Rectal smooth muscle tissue (tissue), 1 donor: Measurements from ENCODE around the gene SMPD4.
"Not testable (repeated sequence)": the region's sequence is repeated elsewhere in the genome, so short reads cannot be mapped to it uniquely, and the experiment has no call there.

ENCODE experiments used
- H3K27ac ChIP-seq: one replicate; pipeline ENCODE4 v1.7.0; 2013; ENCODE audit warnings: low read depth, low read length, inconsistent platforms
- H3K27me3 ChIP-seq: one replicate; pipeline ENCODE4 v1.7.0; 2013; ENCODE audit warnings: low read length; ENCODE audit not compliant: control insufficient read depth, insufficient read depth
- H3K36me3 ChIP-seq: one replicate; pipeline ENCODE4 v1.7.0; 2013; ENCODE audit warnings: low read length; ENCODE audit not compliant: control insufficient read depth, insufficient read depth
- H3K4me1 ChIP-seq: one replicate; pipeline ENCODE4 v1.7.0; 2013; ENCODE audit warnings: low read length; ENCODE audit not compliant: control insufficient read depth, insufficient read depth
- H3K4me3 ChIP-seq: one replicate; pipeline ENCODE4 v1.7.0; 2013; ENCODE audit warnings: low read length
- H3K9ac ChIP-seq: one replicate; pipeline ENCODE4 v1.7.0; 2013; ENCODE audit warnings: low read length

The SMPD4 gene

DNA sequence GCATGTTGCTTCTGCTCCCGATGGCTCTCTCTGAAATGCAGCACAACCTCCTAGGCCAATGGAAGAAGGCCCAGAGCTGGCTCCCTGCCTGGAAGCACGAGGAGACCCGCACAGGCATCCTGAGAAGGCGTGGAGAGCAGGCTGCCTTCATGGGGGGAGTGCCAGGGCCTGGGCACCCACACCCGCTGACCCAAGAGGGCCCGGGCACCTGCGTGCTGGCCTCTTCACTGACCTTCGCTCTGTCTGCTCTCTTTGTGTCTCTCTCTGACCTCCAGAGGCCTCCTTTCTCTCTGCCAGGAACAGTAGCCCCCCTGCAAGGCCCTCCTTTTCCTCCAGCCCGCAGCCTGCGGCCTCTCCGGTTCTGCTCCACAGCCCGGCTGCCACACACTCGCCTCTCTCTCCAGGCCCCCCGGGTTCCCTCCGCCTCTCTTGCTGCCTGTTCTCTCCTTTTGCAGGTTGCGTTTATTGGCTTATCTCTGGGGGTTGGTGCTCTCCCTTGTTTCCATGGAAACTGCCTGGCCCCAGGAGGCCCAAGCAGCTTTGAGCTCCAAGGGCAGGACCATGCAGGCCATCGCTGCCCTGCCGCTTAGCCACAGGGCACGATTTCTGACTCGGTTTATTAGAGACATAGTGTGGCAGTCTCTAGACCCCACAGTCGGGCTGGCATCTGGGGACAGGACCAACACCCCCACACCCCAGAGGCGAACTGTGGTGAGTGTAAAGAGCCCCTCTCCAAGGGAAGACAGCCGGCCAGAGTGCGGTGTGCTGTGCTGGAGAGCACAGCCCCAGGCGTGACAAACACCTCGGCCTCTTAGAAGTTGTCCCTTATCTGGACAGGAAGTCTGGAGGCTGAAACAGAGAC, 2.3 kb upstream of the SMPD4 start:
- Histone ChIP-seq H3K27ac (peak overlapping the region; percentile 40), H3K4me1 (peaks cover 4% of the 10 kb centered on the region), H3K27me3 (no peaks in the 10 kb centered on the region), H3K4me3 (peak overlapping the region; percentile 71), H3K9ac (no peak overlapping the region), H3K36me3 (no peaks in the 10 kb centered on the region)

DNA sequence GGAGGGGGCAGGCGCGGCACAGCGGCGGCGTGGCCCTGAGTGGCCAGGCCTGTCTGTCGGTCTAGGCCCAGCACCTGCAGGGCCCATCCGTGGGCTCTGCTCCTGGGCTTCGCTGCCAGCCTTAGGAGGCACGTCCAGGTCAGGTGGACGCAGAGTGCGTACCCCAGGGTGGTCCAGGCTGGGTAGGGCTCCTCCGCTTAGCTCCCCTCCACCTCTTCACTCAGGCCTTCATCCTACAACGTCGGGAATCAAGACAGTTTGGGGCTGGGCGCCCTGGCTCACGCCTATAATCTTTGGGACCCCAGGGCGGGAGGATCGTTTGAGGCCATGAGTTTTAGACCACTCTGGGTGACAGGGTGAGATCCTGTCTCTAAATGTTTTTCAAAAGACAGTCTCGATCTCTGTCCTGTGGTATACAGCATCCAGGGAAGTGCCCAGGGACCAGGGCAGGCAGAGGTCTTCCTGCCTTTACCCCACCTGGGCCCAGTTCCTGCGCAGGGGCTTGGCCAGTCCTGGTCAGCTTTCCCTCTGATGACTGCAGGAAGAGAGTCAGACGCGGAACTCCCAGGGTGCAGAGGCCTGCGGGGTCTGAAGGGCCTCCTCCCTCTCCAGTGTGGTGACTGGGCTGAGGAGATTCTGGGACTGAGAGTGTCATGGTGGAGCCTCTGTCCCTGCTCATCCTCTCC, 1.6 kb upstream of the SMPD4 start:
- H3K4me1 ChIP-seq, H3K36me3 ChIP-seq, H3K27me3 ChIP-seq: not testable (repeated sequence)
- Histone ChIP-seq H3K9ac (peak overlapping the region; percentile 86), H3K27ac (peak overlapping the region; percentile 40), H3K4me3 (peak overlapping the region; percentile 71)

DNA sequence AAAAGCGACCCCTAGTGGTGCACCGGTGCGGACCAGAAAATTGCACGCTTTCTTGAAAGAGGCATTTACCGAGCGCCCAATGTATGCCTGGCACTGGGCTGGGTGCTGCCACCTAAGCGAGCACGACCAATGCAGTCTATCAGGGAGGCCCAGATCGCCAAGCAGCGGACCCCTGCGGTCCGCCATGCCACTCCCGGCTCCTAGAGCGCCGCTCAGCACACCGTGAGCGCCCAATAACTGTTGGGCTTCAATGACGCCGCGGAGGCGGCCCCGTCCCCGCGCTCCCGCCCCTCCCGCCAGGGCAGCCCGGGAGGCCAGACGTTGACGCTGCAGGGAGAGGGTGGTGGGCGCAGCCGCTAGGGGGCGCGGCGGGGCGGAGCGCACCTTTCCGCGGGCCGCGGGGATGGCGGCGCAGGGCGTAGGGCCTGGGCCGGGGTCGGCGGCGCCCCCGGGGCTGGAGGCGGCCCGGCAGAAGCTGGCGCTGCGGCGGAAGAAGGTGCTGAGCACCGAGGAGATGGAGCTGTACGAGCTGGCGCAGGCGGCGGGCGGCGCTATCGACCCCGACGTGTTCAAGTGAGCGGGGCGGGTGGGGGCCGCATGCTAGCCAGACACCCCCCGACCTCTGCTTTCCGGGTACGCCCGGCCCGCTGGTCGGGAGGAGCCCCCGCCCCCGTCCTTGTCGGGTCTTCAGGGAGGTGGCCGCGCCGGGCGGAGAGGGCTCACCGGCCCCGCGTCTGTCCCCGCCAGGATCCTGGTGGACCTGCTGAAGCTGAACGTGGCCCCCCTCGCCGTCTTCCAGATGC, 679 bp upstream of the SMPD4 start, which contains the start of gene MZT2B:
TSS of gene MZT2B (plus strand) at position 383 of the 803 bp plus-strand sequence. CDS start at position 404, 21 bp downstream.
- H3K27me3 ChIP-seq, H3K36me3 ChIP-seq, H3K4me1 ChIP-seq: not testable (repeated sequence)
- H3K4me3 ChIP-seq = peak within 1 kb of the TSS; percentile 99
- peak within 1 kb of the TSS; percentile 86 for H3K9ac ChIP-seq
- H3K27ac ChIP-seq = peak within 1 kb of the TSS; percentile 91

DNA sequence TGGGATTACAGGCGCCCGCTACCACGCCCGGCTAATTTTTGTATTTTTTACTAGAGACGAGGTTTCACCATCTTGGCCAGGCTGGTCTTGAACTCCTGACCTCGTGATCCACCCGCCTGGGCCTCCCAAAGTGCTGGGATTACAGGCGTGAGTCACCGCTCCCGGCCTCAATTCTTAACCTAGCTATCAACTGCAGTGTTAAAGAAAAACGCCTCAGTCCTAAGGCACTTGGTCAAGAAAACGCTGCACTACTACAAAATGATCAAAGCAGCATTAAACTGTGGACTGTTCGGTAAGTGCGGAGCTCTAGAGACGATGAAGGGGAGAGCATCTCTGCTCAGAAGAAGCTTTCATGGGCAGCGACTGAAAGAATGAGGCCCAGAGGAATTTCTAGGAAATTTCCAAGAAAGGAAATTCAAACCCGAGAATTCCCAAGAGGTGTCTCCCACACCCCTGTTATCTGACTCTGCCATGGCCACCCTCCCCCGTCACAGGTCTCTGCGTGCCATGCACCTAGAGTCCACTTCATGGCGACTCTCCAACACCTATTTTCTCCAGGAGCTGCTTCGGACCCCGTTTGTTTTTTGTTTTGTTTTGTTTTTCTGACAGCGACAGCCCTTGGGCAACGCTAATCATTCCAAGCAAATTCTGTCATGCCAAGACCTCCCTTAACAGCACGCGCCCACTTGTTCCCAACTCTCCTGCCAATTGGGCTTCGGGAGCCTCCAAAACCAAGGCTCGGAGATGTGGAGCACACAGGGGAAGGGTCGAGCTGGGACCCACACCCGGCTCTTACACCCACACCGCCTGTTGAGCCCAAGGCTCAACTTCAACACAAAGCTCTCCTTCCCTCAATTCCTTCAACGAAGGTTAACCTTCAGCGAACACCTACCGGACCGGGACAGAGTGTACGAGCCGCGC, 738 bp downstream of the SMPD4 start:
- not testable (repeated sequence) for H3K36me3 ChIP-seq, H3K4me1 ChIP-seq, H3K27me3 ChIP-seq
- Histone ChIP-seq H3K9ac (peak overlapping the region; percentile 61), H3K27ac (peak overlapping the region; percentile 91), H3K4me3 (peak overlapping the region; percentile 99)

DNA sequence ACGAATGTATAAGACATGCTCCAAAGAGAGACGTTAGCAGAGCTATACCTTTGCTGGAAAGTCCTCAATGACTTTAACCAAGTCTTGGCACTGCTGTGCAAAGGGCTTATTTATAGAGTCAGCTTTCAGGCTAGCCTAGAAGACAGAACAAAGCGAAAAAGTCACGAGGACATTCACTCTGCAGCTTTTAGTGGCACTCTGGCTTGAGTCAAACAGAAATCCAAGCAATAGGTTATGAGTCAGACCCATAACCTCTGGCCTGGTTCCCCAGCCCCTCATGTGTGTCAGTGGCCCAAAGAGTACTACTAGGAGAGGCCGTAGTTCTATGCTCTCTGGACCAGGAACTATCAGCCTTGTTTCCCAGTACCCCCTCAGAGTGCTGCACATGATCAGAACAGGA, 6.5 kb downstream of the SMPD4 start:
- not testable (repeated sequence) for H3K27ac ChIP-seq, H3K4me1 ChIP-seq, H3K27me3 ChIP-seq, H3K4me3 ChIP-seq, H3K9ac ChIP-seq
- H3K36me3 ChIP-seq = peaks cover 15% of the 10 kb centered on the region

DNA sequence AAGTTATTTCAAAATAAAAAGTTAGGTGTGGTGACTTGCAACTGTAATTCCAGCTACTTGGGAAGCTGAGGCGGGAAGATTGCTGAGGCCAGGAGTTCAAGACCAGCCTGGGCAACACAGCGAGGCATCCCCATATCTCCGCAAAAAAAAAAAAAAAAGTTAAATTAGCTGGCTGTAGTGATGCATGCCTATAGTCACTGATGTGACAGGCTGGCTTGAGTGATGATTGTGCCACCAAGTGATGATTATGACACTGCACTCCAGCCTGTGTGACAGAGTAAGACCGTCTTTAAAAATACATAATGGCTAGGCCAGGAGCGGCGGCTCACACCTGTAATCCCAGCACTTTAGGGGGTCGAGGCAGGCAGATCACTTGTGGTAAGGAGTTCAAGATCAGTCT, 11.5 kb downstream of the SMPD4 start:
- H3K36me3 ChIP-seq = peaks cover 14% of the 10 kb centered on the region
- no peak overlapping the region for H3K4me3 ChIP-seq
- no peak overlapping the region for H3K9ac ChIP-seq
- no peaks in the 10 kb centered on the region for H3K4me1 ChIP-seq
- H3K27me3 ChIP-seq = no peaks in the 10 kb centered on the region
- H3K27ac ChIP-seq = no peak overlapping the region

DNA sequence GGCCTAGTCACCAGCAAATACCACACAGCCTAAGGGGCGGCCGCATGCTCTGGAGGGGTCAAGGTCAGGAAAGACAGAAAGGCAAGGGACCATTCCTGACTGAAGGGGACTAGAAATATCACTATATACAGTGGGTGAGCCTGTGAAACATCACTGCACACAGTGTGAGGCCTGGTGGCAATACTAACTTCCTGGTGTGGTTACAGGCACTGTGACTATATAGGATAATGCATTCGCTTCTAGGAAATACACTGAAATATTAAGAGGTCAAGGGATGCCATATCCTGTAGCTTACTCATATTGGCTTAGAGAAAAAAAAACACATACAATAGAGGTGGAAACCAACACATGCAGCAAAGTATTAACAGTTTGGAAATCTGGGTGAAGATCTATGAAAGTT, 12.2 kb downstream of the SMPD4 start:
- H3K36me3 ChIP-seq = peaks cover 15% of the 10 kb centered on the region

DNA sequence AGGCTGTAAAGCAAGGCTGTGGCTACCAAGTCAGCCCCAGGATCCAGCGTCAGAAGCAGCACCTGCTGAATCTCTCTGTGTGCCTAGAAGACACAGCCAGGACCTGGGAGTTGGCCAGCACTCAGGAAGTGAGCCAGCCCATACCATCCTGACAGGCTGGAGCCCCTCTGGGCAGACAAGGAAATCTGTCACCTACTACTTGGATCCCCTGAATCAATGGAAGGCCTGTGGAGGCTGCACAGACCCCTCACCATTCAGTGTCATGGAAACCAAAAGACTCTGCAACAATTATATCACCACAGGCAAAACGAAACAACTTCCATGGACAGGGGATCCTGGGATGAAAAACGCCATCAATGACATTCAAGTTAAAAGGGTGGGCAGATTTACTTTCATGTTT, 14.8 kb downstream of the SMPD4 start:
- not testable (repeated sequence) for H3K4me3 ChIP-seq, H3K9ac ChIP-seq, H3K27me3 ChIP-seq, H3K4me1 ChIP-seq, H3K27ac ChIP-seq
- H3K36me3 ChIP-seq = peaks cover 22% of the 10 kb centered on the region

More for the DNA sequence above, 12.2 kb downstream of the SMPD4 start:
- H3K4me1 ChIP-seq, H3K27ac ChIP-seq, H3K27me3 ChIP-seq, H3K4me3 ChIP-seq, H3K9ac ChIP-seq: not testable (repeated sequence)

DNA sequence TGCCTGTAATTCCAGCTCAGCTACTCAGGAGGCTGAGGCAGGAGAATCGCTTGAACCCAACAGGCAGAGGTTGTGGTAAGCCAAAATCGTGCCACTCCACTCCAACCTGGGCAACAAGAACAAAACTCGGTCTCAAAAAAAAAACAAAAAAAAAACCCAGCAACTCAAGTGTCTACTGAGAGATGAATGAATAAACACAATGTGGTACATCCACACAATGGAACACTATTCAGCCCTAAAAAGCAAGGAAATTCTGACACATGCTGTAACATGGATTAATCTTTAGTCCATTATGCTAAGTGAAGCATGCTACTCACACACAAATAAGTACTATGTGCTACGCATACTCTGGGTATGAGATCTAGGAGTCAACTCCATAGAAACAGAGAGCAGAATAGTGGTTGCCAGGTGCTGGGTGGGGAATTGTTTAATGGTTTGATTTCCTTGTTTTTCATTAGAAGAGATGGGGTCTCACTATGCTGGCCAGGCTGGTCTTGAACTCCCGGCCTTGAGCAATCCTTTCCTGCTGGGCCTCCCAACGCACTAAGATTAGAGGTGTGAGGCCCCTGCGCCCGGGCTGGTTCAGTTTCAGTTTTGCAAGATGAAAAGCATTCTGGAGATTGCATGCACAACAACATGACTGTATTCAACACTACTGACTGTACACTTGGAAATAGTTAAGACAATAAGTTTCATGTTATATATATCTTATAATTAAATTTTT, 15.9 kb downstream of the SMPD4 start:
- H3K9ac ChIP-seq = no peak overlapping the region
- no peak overlapping the region for H3K4me3 ChIP-seq
- H3K36me3 ChIP-seq = peaks cover 18% of the 10 kb centered on the region
- H3K27ac ChIP-seq = no peak overlapping the region
- H3K4me1 ChIP-seq = no peaks in the 10 kb centered on the region
- H3K27me3 ChIP-seq = no peaks in the 10 kb centered on the region

DNA sequence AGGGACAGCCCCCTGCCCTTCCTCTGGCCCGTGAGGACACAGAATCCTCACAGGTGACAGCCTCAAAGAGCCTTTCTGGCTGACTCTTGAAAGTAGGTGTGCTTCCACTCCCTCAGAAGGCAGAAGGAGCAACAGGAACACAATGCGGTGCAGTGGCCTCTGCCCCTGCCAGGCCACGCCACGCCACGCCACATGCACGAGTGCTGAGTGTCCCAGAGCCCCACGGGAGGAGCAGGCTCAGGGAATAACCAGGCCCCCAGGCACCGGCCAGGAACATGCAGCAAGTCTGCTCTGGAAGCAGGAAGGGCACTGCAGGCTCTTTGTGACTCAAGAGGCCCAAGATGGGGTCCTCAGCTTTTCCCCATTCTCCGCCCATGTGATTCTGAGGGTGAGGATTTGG, 18.4 kb downstream of the SMPD4 start:
- Histone ChIP-seq H3K27ac (no peak overlapping the region), H3K27me3 (no peaks in the 10 kb centered on the region), H3K4me1 (no peaks in the 10 kb centered on the region), H3K36me3 (peaks cover 18% of the 10 kb centered on the region), H3K9ac (no peak overlapping the region), H3K4me3 (no peak overlapping the region)

DNA sequence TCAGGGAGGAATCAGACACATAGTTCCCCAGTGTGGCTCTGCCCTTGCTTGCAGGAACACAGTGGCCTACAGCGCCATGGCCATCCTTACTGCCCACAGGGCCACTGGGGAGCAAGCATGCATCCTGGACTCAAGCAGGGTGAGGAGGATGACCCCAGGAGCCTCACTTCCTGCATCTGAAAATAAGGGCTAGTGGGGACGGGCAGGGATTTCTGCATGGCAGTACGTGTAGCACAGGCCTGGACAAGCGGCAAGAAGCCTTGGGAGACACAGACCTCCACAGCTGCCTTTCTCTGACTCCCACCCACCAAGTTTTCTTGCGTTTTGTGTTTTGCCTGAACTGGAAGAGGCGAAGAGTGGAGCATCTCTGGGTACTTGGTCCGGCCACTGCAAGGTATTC, 18.9 kb downstream of the SMPD4 start:
- not testable (repeated sequence) for H3K27me3 ChIP-seq, H3K27ac ChIP-seq, H3K4me1 ChIP-seq, H3K9ac ChIP-seq, H3K4me3 ChIP-seq
- peaks cover 16% of the 10 kb centered on the region for H3K36me3 ChIP-seq
